ENCODE results near the gene SRF.

- TF ChIP-seq POLR2A (IDR thresholded peaks at IDR 0.05): no peak
- no peak for TF ChIP-seq CTCF (IDR thresholded peaks at IDR 0.05)
- no peak for TF ChIP-seq POLR2AphosphoS5 (IDR thresholded peaks at IDR 0.05)
- no peak for TF ChIP-seq EP300 (IDR thresholded peaks at IDR 0.05)
Observed at GRCh38 chr6:43127180-43127579, 43.9 kb upstream of the SRF start.
